SK-N-SH treated with all-trans-retinoic acid at 6 μM for 48 hours (cell line): ENCODE data around the gene DHX40.

Experiments
- ATAC-seq: fragments of 200-7000 bp; cut with Tn5 transposase; 3 replicates; pipeline ENCODE4 v1.9.1; 2020; ENCODE audit warnings: mild to moderate bottlenecking, moderate library complexity
- ARNTL ChIP-seq: fragments of 450-650 bp; formaldehyde crosslinking; IDR thresholded peaks from 2 replicates; pipeline ENCODE4 v1.5.0; 2020; ENCODE audit warnings: low read depth, mild to moderate bottlenecking, moderate library complexity, borderline replicate concordance
- BACH2 ChIP-seq: fragments of 250-450 bp; sonication (Bioruptor Pico); IDR thresholded peaks from 2 replicates; pipeline ENCODE4 v1.9.0; 2021; ENCODE audit warnings: mild to moderate bottlenecking, borderline replicate concordance
- CREB5 ChIP-seq: fragments of 250-450 bp; sonication (Bioruptor Pico); IDR thresholded peaks from 2 replicates; pipeline ENCODE4 v1.5.1; 2020; ENCODE audit warnings: low read depth, mild to moderate bottlenecking, moderate library complexity
- CSDC2 ChIP-seq: fragments of 250-450 bp; sonication (Bioruptor Pico); IDR thresholded peaks from 2 replicates; pipeline ENCODE4 v1.5.0; 2020; ENCODE audit warnings: mild to moderate bottlenecking, moderate library complexity
- CSRNP3 ChIP-seq: fragments of 250-450 bp; sonication (Bioruptor Pico); IDR thresholded peaks from 2 replicates; pipeline ENCODE4 v1.5.1; 2021; ENCODE audit warnings: mild to moderate bottlenecking, moderate library complexity
- GLIS3 ChIP-seq: fragments of 250-450 bp; sonication (Bioruptor Pico); IDR thresholded peaks from 2 replicates; pipeline ENCODE4 v1.5.0; 2020; ENCODE audit warnings: mild to moderate bottlenecking, moderate library complexity
- POU6F1 ChIP-seq: fragments of 250-450 bp; sonication (Bioruptor Pico); IDR thresholded peaks from 2 replicates; pipeline ENCODE4 v1.8.0; 2021; ENCODE audit warnings: low read depth, mild to moderate bottlenecking, moderate library complexity, borderline replicate concordance
- PPARA ChIP-seq: fragments of 250-450 bp; sonication (Bioruptor Pico); IDR thresholded peaks from 2 replicates; pipeline ENCODE4 v1.5.0; 2020; ENCODE audit warnings: mild to moderate bottlenecking, borderline replicate concordance
- SNAI2 ChIP-seq: fragments of 250-450 bp; sonication (Bioruptor Pico); IDR thresholded peaks from 2 replicates; pipeline ENCODE4 v1.5.0; 2020; ENCODE audit warnings: mild to moderate bottlenecking, moderate library complexity
- TOX ChIP-seq: fragments of 250-450 bp; sonication (Bioruptor Pico); IDR thresholded peaks from 2 replicates; pipeline ENCODE4 v1.8.0; 2021; ENCODE audit warnings: mild to moderate bottlenecking, moderate library complexity, borderline replicate concordance
- TSHZ2 ChIP-seq: fragments of 250-450 bp; sonication (Bioruptor Pico); IDR thresholded peaks from 2 replicates; pipeline ENCODE4 v1.5.0; 2020; ENCODE audit warnings: mild to moderate bottlenecking, moderate library complexity
- ZC3H10 ChIP-seq: fragments of 250-450 bp; sonication (Bioruptor Pico); IDR thresholded peaks from 2 replicates; pipeline ENCODE4 v1.5.1; 2021; ENCODE audit warnings: mild to moderate bottlenecking, moderate library complexity
- ZNF565 ChIP-seq: fragments of 450-650 bp; formaldehyde crosslinking; conservative IDR thresholded peaks from 2 replicates; pipeline ENCODE4 v1.5.0; 2020; ENCODE audit warnings: low read depth, mild to moderate bottlenecking, moderate library complexity
- ZNF70 ChIP-seq: fragments of 450-650 bp; formaldehyde crosslinking; IDR thresholded peaks from 2 replicates; pipeline ENCODE4 v1.5.0; 2020; ENCODE audit warnings: mild to moderate bottlenecking, moderate library complexity
- ZNF8 ChIP-seq: fragments of 450-650 bp; formaldehyde crosslinking; IDR thresholded peaks from 2 replicates; pipeline ENCODE4 v1.5.0; 2020; ENCODE audit warnings: mild to moderate bottlenecking, moderate library complexity

Gene DHX40

DNA sequence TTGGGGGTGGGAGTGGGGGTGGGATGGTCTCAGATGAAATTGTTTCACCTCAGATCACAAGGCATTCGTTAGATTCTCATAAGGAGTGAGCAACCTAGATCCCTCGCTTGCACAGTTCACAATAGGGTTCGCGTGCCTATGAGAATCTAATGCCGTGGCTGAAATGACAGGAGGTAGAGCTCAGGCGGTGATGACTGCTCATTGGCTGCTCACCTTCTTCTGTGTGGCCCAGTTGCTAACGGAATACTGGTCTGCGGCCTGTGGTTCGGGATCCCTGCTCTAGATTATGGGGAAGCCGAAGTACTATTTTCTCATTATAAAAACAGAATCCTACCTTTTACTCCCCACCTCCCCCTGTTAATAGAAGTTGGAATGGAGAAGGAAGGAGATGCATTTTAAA, 73.1 kb downstream of the DHX40 start:
- ATAC-seq: no peak
- no peak for TF ChIP-seq PPARA (CRISPR knock-in tag)
- no peak for TF ChIP-seq ZNF565 (CRISPR knock-in tag)
- TF ChIP-seq ARNTL (CRISPR knock-in tag): no peak
- TF ChIP-seq ZNF70 (CRISPR knock-in tag): no peak
- no peak for TF ChIP-seq TSHZ2 (CRISPR knock-in tag)
- no peak for TF ChIP-seq ZC3H10 (CRISPR knock-in tag)
- TF ChIP-seq, all 23 proteins: peak for 0

- no peak for TF ChIP-seq GLIS3 (CRISPR knock-in tag)
- ATAC-seq: peak; percentile 14; the same call in 1 of the 3 replicates
Observed at GRCh38 chr17:59641799-59642484, 76.5 kb downstream of the DHX40 start.

DNA sequence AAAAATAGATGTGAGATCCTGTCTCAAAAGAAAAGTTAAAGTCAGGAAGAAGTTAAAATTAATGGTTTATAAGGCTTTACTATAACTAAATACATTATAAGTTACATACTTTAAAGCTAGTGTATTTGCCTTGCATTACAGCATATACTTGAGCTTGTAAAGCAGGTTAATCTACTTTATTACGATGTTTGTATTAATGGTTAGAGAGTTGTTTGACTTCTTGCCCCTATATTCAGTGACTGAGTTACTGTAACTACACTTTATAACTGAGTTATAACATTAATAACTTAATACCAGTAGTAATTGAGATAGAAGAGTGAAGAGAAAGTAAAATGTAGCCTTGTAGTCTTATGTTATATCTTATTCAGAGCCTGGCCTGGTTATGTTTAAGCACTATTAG, 77.2 kb downstream of the DHX40 start:
- no peak for TF ChIP-seq ZNF565 (CRISPR knock-in tag)
- TF ChIP-seq TOX: no peak
- TF ChIP-seq POU6F1 (CRISPR knock-in tag): no peak
- TF ChIP-seq BACH2: no peak
- TF ChIP-seq, all 23 proteins: peak for 0
- ATAC-seq: no peak

DNA sequence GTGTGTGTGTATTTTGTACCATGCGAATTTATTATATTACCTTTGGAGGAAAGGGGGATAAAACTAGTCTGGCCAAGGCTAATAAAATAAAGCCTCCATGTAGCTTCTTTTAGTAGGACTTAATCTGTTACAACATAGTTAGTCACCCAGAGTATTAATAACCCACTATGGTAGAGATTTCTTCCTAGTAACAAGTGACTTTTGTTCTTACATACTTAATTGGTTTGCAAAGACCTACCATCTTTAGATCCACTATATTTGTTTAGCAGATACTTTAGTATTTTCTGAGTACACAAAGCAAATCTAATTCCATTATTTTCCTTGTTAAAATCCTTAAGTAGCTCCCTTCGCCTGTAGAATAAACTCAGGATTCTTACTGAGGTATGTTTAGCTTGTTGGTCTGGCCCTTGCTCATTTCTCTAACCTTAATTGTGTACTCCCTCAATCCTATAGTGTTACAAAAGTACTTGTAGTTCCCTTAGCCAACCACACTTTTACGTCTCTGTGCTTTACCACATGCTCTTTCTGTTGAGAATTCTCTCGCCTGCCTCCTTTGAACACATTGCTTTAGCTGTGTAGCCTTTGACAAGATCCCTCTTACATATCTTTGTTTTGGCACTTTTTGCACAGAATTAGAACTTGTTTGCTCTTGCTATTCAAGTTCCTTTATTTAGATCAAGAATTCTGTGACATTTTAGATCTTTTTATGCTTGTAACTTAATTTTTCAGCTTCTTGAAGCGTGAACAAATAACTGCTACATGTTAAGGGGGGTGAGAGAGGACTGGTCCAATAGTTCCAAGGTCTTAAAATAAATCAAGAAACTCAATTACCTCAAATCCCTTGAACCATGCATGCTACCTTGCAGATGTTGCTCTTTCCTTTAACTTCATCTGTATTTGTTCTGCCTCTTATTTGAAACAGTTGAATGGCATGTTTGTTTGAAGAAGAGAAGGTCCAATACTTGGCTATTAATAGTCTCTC, 78.0 kb downstream of the DHX40 start:
- TF ChIP-seq ARNTL (CRISPR knock-in tag): no peak
- TF ChIP-seq PPARA (CRISPR knock-in tag): no peak
- TF ChIP-seq ZNF565 (CRISPR knock-in tag): no peak
- no peak for TF ChIP-seq CREB5
- TF ChIP-seq CSDC2: no peak
- no peak for TF ChIP-seq SNAI2 (CRISPR knock-in tag)
- no peak for TF ChIP-seq TSHZ2 (CRISPR knock-in tag)
- no peak for TF ChIP-seq CSRNP3 (CRISPR knock-in tag)
- TF ChIP-seq ZNF8 (CRISPR knock-in tag): no peak
- TF ChIP-seq BACH2: no peak
- ATAC-seq: peak; percentile 72
